GM19395 (cell line): ENCODE measurements around the gene FUZ.

Experiments used
- ATAC-seq: cut with Tn5 transposase; IDR thresholded peaks from one replicate; pipeline ENCODE4 v1.9.1; 2021; ENCODE audit warnings: mild to moderate bottlenecking, moderate library complexity; ENCODE audit not compliant: unreplicated experiment

The FUZ gene

GRCh38 chr19:49812997-49813861, at the start of gene FUZ:
TSS of gene FUZ (minus strand) at chr19:49813292. CDS start at chr19:49813106, 186 bp downstream.
- peak; percentile 67 for ATAC-seq

- no peak for ATAC-seq
Observed at GRCh38 chr19:49862391-49863253, 49.5 kb upstream of the FUZ start.

GRCh38 chr19:49861541-49862378, 48.7 kb upstream of the FUZ start:
- ATAC-seq, result no peak

- no peak for ATAC-seq
Observed at GRCh38 chr19:49861107-49861506, 48.0 kb upstream of the FUZ start.

GRCh38 chr19:49860336-49861102, 47.4 kb upstream of the FUZ start:
- ATAC-seq, result no peak

- ATAC-seq, result no peak
Observed at GRCh38 chr19:49859682-49860335, 46.7 kb upstream of the FUZ start.

GRCh38 chr19:49858088-49858985, 45.2 kb upstream of the FUZ start:
- no peak for ATAC-seq

GRCh38 chr19:49857838-49858087, 44.7 kb upstream of the FUZ start:
- no peak for ATAC-seq

GRCh38 chr19:49857061-49857837, 44.2 kb upstream of the FUZ start:
- ATAC-seq, result no peak

- ATAC-seq, result no peak
Observed at GRCh38 chr19:49856574-49857021, 43.5 kb upstream of the FUZ start.

- ATAC-seq, result no peak
Observed at GRCh38 chr19:49855676-49856573, 42.8 kb upstream of the FUZ start.

- ATAC-seq, result no peak
Observed at GRCh38 chr19:49855277-49855675, 42.2 kb upstream of the FUZ start.

GRCh38 chr19:49854378-49855263, 41.5 kb upstream of the FUZ start:
- ATAC-seq, result no peak

- no peak for ATAC-seq
Observed at GRCh38 chr19:49853852-49854377, 40.8 kb upstream of the FUZ start.

GRCh38 chr19:49852631-49853126, 39.6 kb upstream of the FUZ start:
- ATAC-seq, result no peak
